Measurements from ENCODE around the gene RBP3. TPM values are rescaled to one million over a fixed set of nuclear protein-coding genes. Genes with fewer than 3 reads are reported as not detected.

Gene RBP3
- total and polyA plus RNA-seq, 2 donors from 2014 or later: not detected

GRCh38 chr10:47380341-47381102 is 32.4 kb downstream of the RBP3 start:
- TF ChIP-seq CTCF (IDR thresholded peaks at IDR 0.05; ENCODE audit: borderline replicate concordance, extremely low read depth, insufficient read depth): no peak
- DNase-seq: peak in 2 of 5 donors; percentile 7 to 15
- H3K27ac ChIP-seq (ENCODE audit: low read depth in 2 of 2, low read length in 2 of 2): no peak overlapping the region
- H3K4me3 ChIP-seq (ENCODE audit: low read length in 3 of 3): no peak overlapping the region
- H3K27me3 ChIP-seq (ENCODE audit: control insufficient read depth, insufficient read depth, low read length): no peaks in the 10 kb centered on the region
- H3K9ac ChIP-seq (ENCODE audit: low read length in 3 of 3): no peak overlapping the region
- intact Hi-C loops (cut with DNase I): loop anchor here (5.0 kb wide), 1 partner anchor 1098 kb away; no protein-coding TSS in a partner anchor
- peaks cover 0 to 9% (median 2%) of the 10 kb centered on the region in 3 donors for H3K4me1 ChIP-seq (ENCODE audit: control insufficient read depth in 2 of 3, insufficient read depth in 2 of 3, low read depth in 1 of 3, low read length in 3 of 3)
- FAIRE-seq: no peak
- no peaks in the 10 kb centered on the region for H3K36me3 ChIP-seq (ENCODE audit: control insufficient read depth in 2 of 3, insufficient read depth in 3 of 3, low read length in 3 of 3)
- no peaks in the 10 kb centered on the region for H3K9me3 ChIP-seq (ENCODE audit: control insufficient read depth in 2 of 3, insufficient read depth in 1 of 3, low read length in 3 of 3)

- Histone ChIP-seq H3K36me3 (ENCODE audit: control insufficient read depth in 2 of 3, insufficient read depth in 3 of 3, low read length in 3 of 3) (no peaks in the 10 kb centered on the region), H3K27ac (ENCODE audit: low read depth in 2 of 2, low read length in 2 of 2) (no peak overlapping the region), H3K9me3 (ENCODE audit: control insufficient read depth in 2 of 3, insufficient read depth in 1 of 3, low read length in 3 of 3) (no peaks in the 10 kb centered on the region), H3K4me3 (ENCODE audit: low read length in 3 of 3) (no peak overlapping the region), H3K27me3 (ENCODE audit: control insufficient read depth, insufficient read depth, low read length) (no peaks in the 10 kb centered on the region), H3K9ac (ENCODE audit: low read length in 3 of 3) (no peak overlapping the region), H3K4me1 (ENCODE audit: control insufficient read depth in 2 of 3, insufficient read depth in 2 of 3, low read depth in 1 of 3, low read length in 3 of 3) (peaks cover 0 to 9% (median 2%) of the 10 kb centered on the region in 3 donors)
- intact Hi-C loops (cut with DNase I): loop anchor here (5.0 kb wide), 1 partner anchor 1099 kb away; no protein-coding TSS in a partner anchor
- no peak for TF ChIP-seq CTCF (IDR thresholded peaks at IDR 0.05; ENCODE audit: borderline replicate concordance, extremely low read depth, insufficient read depth)
- DNase-seq (no peak), FAIRE-seq (no peak)
Observed at GRCh38 chr10:47381103-47381395, 32.9 kb downstream of the RBP3 start.

- Histone ChIP-seq H3K36me3 (ENCODE audit: control insufficient read depth in 2 of 3, insufficient read depth in 3 of 3, low read length in 3 of 3) (no peaks in the 10 kb centered on the region), H3K4me3 (ENCODE audit: low read length in 3 of 3) (no peak overlapping the region), H3K27me3 (ENCODE audit: control insufficient read depth, insufficient read depth, low read length) (no peaks in the 10 kb centered on the region), H3K4me1 (ENCODE audit: control insufficient read depth in 2 of 3, insufficient read depth in 2 of 3, low read depth in 1 of 3, low read length in 3 of 3) (peaks cover 0 to 9% (median 2%) of the 10 kb centered on the region in 3 donors), H3K9ac (ENCODE audit: low read length in 3 of 3) (no peak overlapping the region), H3K27ac (ENCODE audit: low read depth in 2 of 2, low read length in 2 of 2) (no peak overlapping the region), H3K9me3 (ENCODE audit: control insufficient read depth in 2 of 3, insufficient read depth in 1 of 3, low read length in 3 of 3) (no peaks in the 10 kb centered on the region)
- intact Hi-C loops (cut with DNase I): loop anchor here (5.0 kb wide), 1 partner anchor 1099 kb away; no protein-coding TSS in a partner anchor
- peak in 2 of 5 donors; percentile 5 to 24 for DNase-seq
- no peak for FAIRE-seq
- no peak for TF ChIP-seq CTCF (IDR thresholded peaks at IDR 0.05; ENCODE audit: borderline replicate concordance, extremely low read depth, insufficient read depth)
Observed at GRCh38 chr10:47381427-47382379, 33.5 kb downstream of the RBP3 start.

Data from kidney (tissue), 14 donors.